K562 (cell line): ENCODE measurements around the gene CCDC78. TPM values are rescaled to one million over a fixed set of nuclear protein-coding genes. Genes with fewer than 3 reads are reported as not detected.

ENCODE experiments used
- ATAC-seq: fragments of 200-7000 bp; cut with Tn5 transposase; 3 replicates; pipeline ENCODE4 v1.9.1; 2020; ENCODE audit warnings: moderate library complexity
- BruUV-seq: library from RNA; stranded (reverse); fragments of 400-500 nt; replicated peaks from 2 replicates; lab custom pipeline; 2021; lab: Mats Ljungman, UMichigan
- CTCF ChIA-PET: fragments of 300-600 bp; formaldehyde crosslinking; extraction: SDS; loops from one replicate; lab custom pipeline; 2021; ENCODE audit warnings: low intra/inter-chr PET ratio; lab: Yijun Ruan, JAX
- POLR2A ChIA-PET: fragments of 300-600, 350-650 bp; sonication (Branson Sonifier 250); formaldehyde crosslinking; extraction: SDS; loops from one replicate; lab custom pipeline; 2021; ENCODE audit warnings: antibody characterized with exemption, inconsistent platforms; lab: Yijun Ruan, JAX
- DNase-seq, 4 experiments: peaks; one replicate each; pipeline versions ENCODE4 v3.0.0 to v3.0.0-alpha.2; 2011 to 2018; ENCODE audit warnings: low spot score in 3 of 4, mixed read lengths in 3 of 4; ENCODE audit errors: extremely low read depth in 1 of 4
- FAIRE-seq: peaks from 2 replicates; lab custom pipeline; 2011; peaks lifted over from hg19 to GRCh38; lab: Jason Lieb, UNC
- H2AFZ ChIP-seq: 2 replicates; pipeline ENCODE4 v1.6.0; 2011; ENCODE audit warnings: low read depth, low read length, control low read depth, inconsistent platforms
- H3K27ac ChIP-seq: fragments of 200-600 bp; 3 replicates; pipeline ENCODE4 v1.8.0; 2011; ENCODE audit warnings: low read depth, mild to moderate bottlenecking, control low read depth, inconsistent platforms, low read length, moderate library complexity, mixed read lengths; ENCODE audit errors: extremely low read depth
- H3K27me3 ChIP-seq, 2 experiments: fragments of 300-600 bp in 1 of 2; 2 replicates in 1 of 2; 3 replicates in 1 of 2; pipeline versions ENCODE4 v1.6.0 to v1.8.0; 2011; ENCODE audit warnings: inconsistent platforms in 2 of 2, low read length in 2 of 2, mild to moderate bottlenecking in 1 of 2, mixed read lengths in 1 of 2, moderate library complexity in 1 of 2; ENCODE audit not compliant: control insufficient read depth in 2 of 2, insufficient read depth in 2 of 2
- H3K36me3 ChIP-seq: fragments of 300-600 bp; 3 replicates; pipeline ENCODE4 v1.8.0; 2011; ENCODE audit warnings: mild to moderate bottlenecking, low read length, inconsistent platforms; ENCODE audit not compliant: control insufficient read depth, insufficient read depth
- H3K4me1 ChIP-seq, 2 experiments: fragments of 200-600 bp in 1 of 2; replicated peaks in 1 of 2; 2 replicates in 1 of 2; 3 replicates in 1 of 2; pipeline versions ENCODE4 v1.5.1 to v1.8.0; 2011; ENCODE audit warnings: inconsistent platforms in 2 of 2, low read length in 2 of 2, mild to moderate bottlenecking in 1 of 2, mixed read lengths in 1 of 2, moderate library complexity in 1 of 2; ENCODE audit not compliant: control insufficient read depth in 2 of 2, insufficient read depth in 2 of 2
- H3K4me2 ChIP-seq: 2 replicates; pipeline ENCODE4 v1.6.1; 2011; ENCODE audit warnings: low read length, control low read depth, inconsistent platforms, mixed read lengths; ENCODE audit not compliant: insufficient read depth
- H3K4me3 ChIP-seq: fragments of 200-600 bp; sonication (generic), shearing (Covaris generic); 2 replicates; pipeline ENCODE4 v1.5.1; 2016; ENCODE audit warnings: control low read depth, inconsistent platforms
- H3K79me2 ChIP-seq: fragments of 200-600 bp; 3 replicates; pipeline ENCODE4 v1.8.0; 2011; ENCODE audit warnings: low read length, inconsistent platforms; ENCODE audit not compliant: control insufficient read depth, insufficient read depth
- H3K9ac ChIP-seq, 2 experiments: 2 replicates each; pipeline versions ENCODE4 v1.6.0 to v1.6.1; 2011; ENCODE audit warnings: low read depth in 2 of 2, low read length in 2 of 2, control low read depth in 1 of 2, inconsistent platforms in 1 of 2, mild to moderate bottlenecking in 1 of 2, mixed read lengths in 1 of 2; ENCODE audit not compliant: insufficient read depth in 1 of 2
- H3K9me1 ChIP-seq: one replicate; pipeline ENCODE4 v1.6.0; 2011; ENCODE audit warnings: inconsistent platforms, mild to moderate bottlenecking, low read length, moderate library complexity; ENCODE audit not compliant: control insufficient read depth, insufficient read depth
- H3K9me3 ChIP-seq: replicated peaks from 2 replicates; pipeline ENCODE4 v1.5.1; 2011; ENCODE audit warnings: low read depth, low read length, inconsistent platforms; ENCODE audit not compliant: control insufficient read depth, insufficient read depth
- H4K20me1 ChIP-seq: replicated peaks from 2 replicates; pipeline ENCODE4 v1.6.1; 2011; ENCODE audit warnings: low read length, inconsistent platforms, mixed read lengths; ENCODE audit not compliant: control insufficient read depth, insufficient read depth
- CBX1 ChIP-seq: sonication (generic); IDR thresholded peaks from 2 replicates; pipeline ENCODE4 v1.6.1; 2016; ENCODE audit warnings: antibody characterized with exemption, low read depth, mild to moderate bottlenecking
- CREM ChIP-seq: IDR thresholded peaks from 2 replicates; pipeline ENCODE4 v1.6.1; 2014; ENCODE audit warnings: antibody characterized with exemption, low read depth
- EGR1 ChIP-seq: fragments of 450-650 bp; conservative IDR thresholded peaks from 2 replicates; pipeline ENCODE4 v1.6.1; 2017; ENCODE audit warnings: mild to moderate bottlenecking
- HDAC8 ChIP-seq: fragments of 450-650 bp; IDR thresholded peaks from 2 replicates; pipeline ENCODE4 v1.6.1; 2016; ENCODE audit warnings: mild to moderate bottlenecking, missing genetic modification characterization, moderate library complexity, missing compliant biosample characterization
- HDGF ChIP-seq: fragments of 450-650 bp; IDR thresholded peaks from 2 replicates; pipeline ENCODE4 v1.6.1; 2016
- MAFG ChIP-seq: fragments of 450-650 bp; conservative IDR thresholded peaks from 2 replicates; pipeline ENCODE4 v1.6.1; 2016; ENCODE audit warnings: missing genetic modification characterization, missing compliant biosample characterization
- MEIS2 ChIP-seq: fragments of 450-650 bp; IDR thresholded peaks from 2 replicates; pipeline ENCODE4 v1.6.1; 2014; ENCODE audit warnings: mild to moderate bottlenecking; ENCODE audit not compliant: partially characterized antibody
- MTA2 ChIP-seq: fragments of 450-650 bp; IDR thresholded peaks from 2 replicates; pipeline ENCODE4 v1.6.1; 2016; ENCODE audit warnings: low read depth
- NBN ChIP-seq: fragments of 450-650 bp; IDR thresholded peaks from 2 replicates; pipeline ENCODE4 v1.6.1; 2016; ENCODE audit warnings: low read depth, mild to moderate bottlenecking
- NCOA2 ChIP-seq, 2 experiments: fragments of 450-650 bp; IDR thresholded peaks; 2 replicates each; pipeline ENCODE4 v1.6.1; 2018; ENCODE audit warnings: mild to moderate bottlenecking in 2 of 2, moderate library complexity in 1 of 2; ENCODE audit not compliant: partially characterized antibody in 2 of 2
- ZFPM2 ChIP-seq: fragments of 250-450 bp; sonication (Bioruptor Pico); IDR thresholded peaks from 2 replicates; pipeline ENCODE4 v1.5.1; 2022; ENCODE audit warnings: mild to moderate bottlenecking
- ZNF124 ChIP-seq: sonication (generic); formaldehyde crosslinking; IDR thresholded peaks from 2 replicates; pipeline ENCODE4 v1.8.1; 2022; ENCODE audit warnings: missing genetic modification reagents
- ZNF174 ChIP-seq: fragments of 250-450 bp; sonication (Bioruptor Pico); IDR thresholded peaks from 2 replicates; pipeline ENCODE4 v1.4.0; 2020; ENCODE audit warnings: mild to moderate bottlenecking
- ZNF655 ChIP-seq: fragments of 250-450 bp; sonication (Bioruptor Pico); IDR thresholded peaks from 2 replicates; pipeline ENCODE4 v1.5.0; 2021
- ZZZ3 ChIP-seq: fragments of 450-650 bp; IDR thresholded peaks from 2 replicates; pipeline ENCODE4 v1.6.1; 2016; ENCODE audit warnings: antibody characterized with exemption, mild to moderate bottlenecking, moderate library complexity
- WGBS: fragments of 100-300 bp; shearing (Covaris generic); methylation state at CpG from one replicate; pipeline ENCODE4 v1.1.6; 2016; ENCODE audit warnings: low coverage, mixed read lengths; ENCODE audit not compliant: insufficient coverage; ENCODE audit errors: missing lambda C conversion rate; 5-methylcytosine and 5-hydroxymethylcytosine counted together
- in situ Hi-C: fragments of 300-500 bp; cut with MboI; formaldehyde crosslinking; loops from 4 replicates; pipeline ENCODE4 v1.15.0; 2018; ENCODE audit warnings: inconsistent platforms, mixed read lengths
- intact Hi-C: fragments of 100-400 bp; cut with micrococcal nuclease; formaldehyde crosslinking; loops from 2 replicates; pipeline ENCODE4 v1.14.2; 2022
- polyA plus RNA-seq, 8 experiments: library from polyadenylated mRNA; depleted of rRNA in 4 of 8; stranded (reverse) in 5 of 8; unstranded in 3 of 8; fragments of >200 nt; fragmentation: Nextera tagmentation in 2 of 8; fragmentation: Illumina TruSeq in 1 of 8; extraction: Ambion mirVana in 2 of 8; extraction: Trizol in 1 of 8; gene quantifications; 2 replicates each; pipeline versions ENCODE4 v1.2.1 to v1.2.3, GENCODE V29; 2011 to 2014; ENCODE audit warnings: inconsistent platforms in 1 of 8, missing spikeins in 1 of 8
- total RNA-seq, 7 experiments: library from RNA; depleted of rRNA in 6 of 7; stranded (reverse); fragments of >200 nt in 6 of 7; fragmentation: Illumina TruSeq in 2 of 7; extraction: Trizol in 2 of 7; gene quantifications; 2 replicates each; pipeline versions ENCODE4 v1.2.1 to v1.2.3, GENCODE V29; 2011 to 2021; ENCODE audit warnings: low replicate concordance in 1 of 7
- TF ChIP-seq, protein P1 (sequence below): fragments of 200-800 bp; sonication (Bioruptor generic); IDR thresholded peaks from 2 replicates; pipeline ENCODE4 v1.6.1; 2016; ENCODE audit warnings: missing genetic modification characterization, missing compliant biosample characterization
- TF ChIP-seq, protein P2 (sequence below): sonication (generic); formaldehyde crosslinking; IDR thresholded peaks from 2 replicates; pipeline ENCODE4 v1.8.1; 2022; ENCODE audit warnings: missing genetic modification reagents

The CCDC78 gene
- total and polyA plus RNA-seq, 9 of the 15 experiments (the other 6 are each of a cell fraction or from before 2014, with no cell fraction given), result 0.24 to 17.7 (median 2.9) TPM

GRCh38 chr16:759110-759910 is 33.1 kb upstream of the CCDC78 start:
- BruUV-seq, result no TSS peak
- Histone ChIP-seq H3K9me1 (no peaks in the 10 kb centered on the region), H3K27me3 (no peaks in the 10 kb centered on the region), H2AFZ (no peak overlapping the region), H3K27ac (no peak overlapping the region), H3K4me1 (peaks cover 9 to 50% of the 10 kb centered on the region in 2 experiments; a peak in 4 of 5 replicates), H3K4me3 (no peak overlapping the region), H4K20me1 (no peaks in the 10 kb centered on the region), H3K9me3 (no peaks in the 10 kb centered on the region), H3K9ac (peak overlapping the region in 1 of 2 experiments; percentile 81; a peak in 2 of 4 replicates), H3K36me3 (no peaks in the 10 kb centered on the region), H3K79me2 (no peaks in the 10 kb centered on the region), H3K4me2 (no peak overlapping the region)
- intact Hi-C loops, result no loop called here
- WGBS, result 80% methylated on average over 27 of the region's 34 CpGs
- no peak for FAIRE-seq
- no peak for DNase-seq
- ChIA-PET POLR2A (interaction anchor here (0.6 to 2.1 kb wide), 3 partner anchors 9 to 177 kb away, joined by 3 to 4 read pairs (median 4); no protein-coding TSS in a partner anchor), CTCF (no interaction called here)
- in situ Hi-C loops, result no loop called here
- ATAC-seq, result no peak
- TF ChIP-seq HDAC8 (tag) (no peak), MTA2 (no peak), ZNF174 (CRISPR knock-in tag) (no peak), HDGF (no peak), EGR1 (no peak), ZZZ3 (no peak), ZNF655 (CRISPR knock-in tag) (no peak), MEIS2 (no peak), ZFPM2 (CRISPR knock-in tag) (no peak), MAFG (tag) (no peak), ZNF124 (CRISPR knock-in tag) (no peak), NBN (no peak), CBX1 (no peak), NCOA2 (IDR thresholded peaks at IDR 0.05; ENCODE audit: partially characterized antibody in 2 of 2) (no peak), CREM (no peak)
- TF ChIP-seq, protein P1, sequence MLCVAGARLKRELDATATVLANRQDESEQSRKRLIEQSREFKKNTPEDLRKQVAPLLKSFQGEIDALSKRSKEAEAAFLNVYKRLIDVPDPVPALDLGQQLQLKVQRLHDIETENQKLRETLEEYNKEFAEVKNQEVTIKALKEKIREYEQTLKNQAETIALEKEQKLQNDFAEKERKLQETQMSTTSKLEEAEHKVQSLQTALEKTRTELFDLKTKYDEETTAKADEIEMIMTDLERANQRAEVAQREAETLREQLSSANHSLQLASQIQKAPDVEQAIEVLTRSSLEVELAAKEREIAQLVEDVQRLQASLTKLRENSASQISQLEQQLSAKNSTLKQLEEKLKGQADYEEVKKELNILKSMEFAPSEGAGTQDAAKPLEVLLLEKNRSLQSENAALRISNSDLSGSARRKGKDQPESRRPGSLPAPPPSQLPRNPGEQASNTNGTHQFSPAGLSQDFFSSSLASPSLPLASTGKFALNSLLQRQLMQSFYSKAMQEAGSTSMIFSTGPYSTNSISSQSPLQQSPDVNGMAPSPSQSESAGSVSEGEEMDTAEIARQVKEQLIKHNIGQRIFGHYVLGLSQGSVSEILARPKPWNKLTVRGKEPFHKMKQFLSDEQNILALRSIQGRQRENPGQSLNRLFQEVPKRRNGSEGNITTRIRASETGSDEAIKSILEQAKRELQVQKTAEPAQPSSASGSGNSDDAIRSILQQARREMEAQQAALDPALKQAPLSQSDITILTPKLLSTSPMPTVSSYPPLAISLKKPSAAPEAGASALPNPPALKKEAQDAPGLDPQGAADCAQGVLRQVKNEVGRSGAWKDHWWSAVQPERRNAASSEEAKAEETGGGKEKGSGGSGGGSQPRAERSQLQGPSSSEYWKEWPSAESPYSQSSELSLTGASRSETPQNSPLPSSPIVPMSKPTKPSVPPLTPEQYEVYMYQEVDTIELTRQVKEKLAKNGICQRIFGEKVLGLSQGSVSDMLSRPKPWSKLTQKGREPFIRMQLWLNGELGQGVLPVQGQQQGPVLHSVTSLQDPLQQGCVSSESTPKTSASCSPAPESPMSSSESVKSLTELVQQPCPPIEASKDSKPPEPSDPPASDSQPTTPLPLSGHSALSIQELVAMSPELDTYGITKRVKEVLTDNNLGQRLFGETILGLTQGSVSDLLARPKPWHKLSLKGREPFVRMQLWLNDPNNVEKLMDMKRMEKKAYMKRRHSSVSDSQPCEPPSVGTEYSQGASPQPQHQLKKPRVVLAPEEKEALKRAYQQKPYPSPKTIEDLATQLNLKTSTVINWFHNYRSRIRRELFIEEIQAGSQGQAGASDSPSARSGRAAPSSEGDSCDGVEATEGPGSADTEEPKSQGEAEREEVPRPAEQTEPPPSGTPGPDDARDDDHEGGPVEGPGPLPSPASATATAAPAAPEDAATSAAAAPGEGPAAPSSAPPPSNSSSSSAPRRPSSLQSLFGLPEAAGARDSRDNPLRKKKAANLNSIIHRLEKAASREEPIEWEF, result no peak
- TF ChIP-seq, protein P2, sequence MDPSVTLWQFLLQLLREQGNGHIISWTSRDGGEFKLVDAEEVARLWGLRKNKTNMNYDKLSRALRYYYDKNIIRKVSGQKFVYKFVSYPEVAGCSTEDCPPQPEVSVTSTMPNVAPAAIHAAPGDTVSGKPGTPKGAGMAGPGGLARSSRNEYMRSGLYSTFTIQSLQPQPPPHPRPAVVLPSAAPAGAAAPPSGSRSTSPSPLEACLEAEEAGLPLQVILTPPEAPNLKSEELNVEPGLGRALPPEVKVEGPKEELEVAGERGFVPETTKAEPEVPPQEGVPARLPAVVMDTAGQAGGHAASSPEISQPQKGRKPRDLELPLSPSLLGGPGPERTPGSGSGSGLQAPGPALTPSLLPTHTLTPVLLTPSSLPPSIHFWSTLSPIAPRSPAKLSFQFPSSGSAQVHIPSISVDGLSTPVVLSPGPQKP, result no peak
- TF ChIP-seq, all 486 proteins: peak for 0
